Gastrocnemius medialis (tissue), 4 donors: ENCODE results near the gene LEPR. TPM values are rescaled to one million over a fixed set of nuclear protein-coding genes. Genes with fewer than 3 reads are reported as not detected.

Source experiments
- ATAC-seq, 2 donors: fragments of 150-250 bp; one replicate each; pipeline ENCODE4 v1.9.1; 2016
- DNase-seq, 2 donors: peaks; one replicate each; pipeline ENCODE4 v3.0.0-alpha.2; 2019
- H3K27ac ChIP-seq, 4 donors: fragments of 200-600 bp; sonication (generic); 1 replicate in 1 of 4; 2 replicates in 3 of 4; pipeline ENCODE4 v1.5.1; 2016 to 2018; ENCODE audit warnings: mild to moderate bottlenecking in 2 of 4, moderate library complexity in 1 of 4
- H3K27me3 ChIP-seq, 3 donors: fragments of 200-600 bp; sonication (generic) in 2 of 3; 1 replicate in 1 of 3; 2 replicates in 2 of 3; pipeline versions ENCODE4 v1.5.1 to v1.6.0; 2016 to 2019; ENCODE audit warnings: mild to moderate bottlenecking in 1 of 3, moderate library complexity in 1 of 3
- H3K36me3 ChIP-seq, 2 donors: fragments of 200-600 bp; sonication (generic) in 1 of 2; one replicate each; pipeline ENCODE4 v1.5.1; 2017 to 2018
- H3K4me1 ChIP-seq, 2 donors: fragments of 200-600 bp; sonication (generic) in 1 of 2; one replicate each; pipeline ENCODE4 v1.5.1; 2016 to 2017; ENCODE audit warnings: mild to moderate bottlenecking in 2 of 2
- H3K4me3 ChIP-seq, 4 donors: fragments of 200-600 bp; sonication (generic) in 3 of 4; 1 replicate in 1 of 4; 2 replicates in 3 of 4; pipeline ENCODE4 v1.5.1; 2016 to 2019; ENCODE audit warnings: mild to moderate bottlenecking in 2 of 4
- H3K9me3 ChIP-seq, 3 donors: fragments of 200-600 bp; sonication (generic) in 2 of 3; 1 replicate in 1 of 3; 2 replicates in 2 of 3; pipeline ENCODE4 v1.5.1; 2016 to 2019
- CTCF ChIP-seq, 5 experiments: fragments of 450-650 bp in 3 of 5; fragments of 200-600 bp in 2 of 5; sonication (generic) in 2 of 5; IDR thresholded peaks in 4 of 5; conservative IDR thresholded peaks in 1 of 5; 1 replicate in 4 of 5; 2 replicates in 1 of 5; pipeline ENCODE4 v1.5.1; 2016 to 2019; ENCODE audit warnings: antibody characterized with exemption in 5 of 5, mild to moderate bottlenecking in 3 of 5, moderate library complexity in 3 of 5
- POLR2A ChIP-seq, 2 donors: fragments of 450-650 bp; IDR thresholded peaks; one replicate each; pipeline ENCODE4 v1.6.1; 2017; ENCODE audit warnings: antibody characterized with exemption in 2 of 2, mild to moderate bottlenecking in 2 of 2, moderate library complexity in 2 of 2
- in situ Hi-C, 4 donors: fragments of 200-750 bp; cut with MboI; loops; one replicate each; pipeline versions ENCODE4 v1.15.0 to v1.8.0; 2017; ENCODE audit warnings: low sequenced_read_pairs in 4 of 4
- intact Hi-C: fragments of 100-400 bp; cut with DNase I; formaldehyde crosslinking; loops from one replicate; pipeline ENCODE4 v1.15.1; 2023; ENCODE audit warnings: low total_unique reads
- total RNA-seq, 4 donors: library from RNA; depleted of rRNA; stranded (reverse); fragments of >200 nt; gene quantifications; one replicate each; pipeline versions ENCODE4 v1.1.0 to v1.2.3, GENCODE V29; 2016

Gene LEPR
- total RNA-seq, 4 donors from 2014 or later = 4.0 to 7.4 (median 4.2) TPM

- no peak for TF ChIP-seq POLR2A (IDR thresholded peaks at IDR 0.05)
- intact Hi-C loops = no loop called here
Measured at GRCh38 chr1:65388908-65389695, 31.4 kb upstream of the LEPR start.

GRCh38 chr1:65392497-65392896 lies 28.0 kb upstream of the LEPR start:
- no peaks in the 10 kb centered on the region for H3K36me3 ChIP-seq
- no peaks in the 10 kb centered on the region for H3K4me1 ChIP-seq
- intact Hi-C loops (no loop called here), in situ Hi-C loops (no loop called here)
- no peak overlapping the region for H3K4me3 ChIP-seq
- no peak for TF ChIP-seq CTCF (IDR thresholded peaks at IDR 0.05 in 4 of 5, conservative IDR thresholded peaks at IDR 0.05 in 1 of 5)
- no peak for TF ChIP-seq POLR2A (IDR thresholded peaks at IDR 0.05)
- no peak overlapping the region for H3K27ac ChIP-seq
- no peak for ATAC-seq
- peak in 1 of 2 donors; percentile 2 for DNase-seq
- H3K27me3 ChIP-seq = no peaks in the 10 kb centered on the region
- H3K9me3 ChIP-seq = no peaks in the 10 kb centered on the region

More at GRCh38 chr1:65388908-65389695, 31.4 kb upstream of the LEPR start:
- no peak overlapping the region for H3K27ac ChIP-seq
- H3K4me1 ChIP-seq = no peaks in the 10 kb centered on the region
- no peaks in the 10 kb centered on the region for H3K27me3 ChIP-seq
- no peak overlapping the region for H3K4me3 ChIP-seq
- ATAC-seq (no peak), DNase-seq (no peak)
- H3K9me3 ChIP-seq = no peaks in the 10 kb centered on the region
- in situ Hi-C loops = no loop called here
- no peaks in the 10 kb centered on the region for H3K36me3 ChIP-seq

GRCh38 chr1:65393347-65393746 lies 27.1 kb upstream of the LEPR start:
- H3K4me3 ChIP-seq = no peak overlapping the region
- DNase-seq = no peak
- no peaks in the 10 kb centered on the region for H3K4me1 ChIP-seq
- no peaks in the 10 kb centered on the region for H3K36me3 ChIP-seq
- intact Hi-C loops = no loop called here
- in situ Hi-C loops = no loop called here
- no peak for TF ChIP-seq CTCF (IDR thresholded peaks at IDR 0.05 in 4 of 5, conservative IDR thresholded peaks at IDR 0.05 in 1 of 5)
- ATAC-seq = no peak
- no peaks in the 10 kb centered on the region for H3K9me3 ChIP-seq
- H3K27ac ChIP-seq = no peak overlapping the region
- no peaks in the 10 kb centered on the region for H3K27me3 ChIP-seq

GRCh38 chr1:65393928-65394327 lies 26.5 kb upstream of the LEPR start:
- in situ Hi-C loops (no loop called here), intact Hi-C loops (no loop called here)
- Histone ChIP-seq H3K27me3 (no peaks in the 10 kb centered on the region), H3K36me3 (no peaks in the 10 kb centered on the region), H3K27ac (no peak overlapping the region), H3K9me3 (no peaks in the 10 kb centered on the region), H3K4me1 (no peaks in the 10 kb centered on the region), H3K4me3 (no peak overlapping the region)
- DNase-seq (no peak), ATAC-seq (no peak)
- no peak for TF ChIP-seq POLR2A (IDR thresholded peaks at IDR 0.05)
- TF ChIP-seq CTCF (IDR thresholded peaks at IDR 0.05 in 4 of 5, conservative IDR thresholded peaks at IDR 0.05 in 1 of 5) = no peak

- ATAC-seq = no peak
- H3K27ac ChIP-seq = no peak overlapping the region
- in situ Hi-C loops = no loop called here
- intact Hi-C loops = no loop called here
- no peak overlapping the region for H3K4me3 ChIP-seq
- TF ChIP-seq POLR2A (IDR thresholded peaks at IDR 0.05) (no peak), CTCF (IDR thresholded peaks at IDR 0.05 in 4 of 5, conservative IDR thresholded peaks at IDR 0.05 in 1 of 5) (no peak)
- no peaks in the 10 kb centered on the region for H3K27me3 ChIP-seq
- no peaks in the 10 kb centered on the region for H3K36me3 ChIP-seq
- no peaks in the 10 kb centered on the region for H3K4me1 ChIP-seq
- DNase-seq = no peak
- no peaks in the 10 kb centered on the region for H3K9me3 ChIP-seq
Measured at GRCh38 chr1:65395887-65396612, 24.4 kb upstream of the LEPR start.
